Measurements from ENCODE around the gene NAPSA.

- TF ChIP-seq POLR2A (IDR thresholded peaks at IDR 0.05), result peak in 1 of 4 donors; percentile 55
- TF ChIP-seq EP300 (IDR thresholded peaks at IDR 0.05), result no peak
These were observed 11.0 kb upstream of the NAPSA start, which contains the start of gene NR1H2 for GRCh38 chr19:50376166-50377050.
